ENCODE results near the gene ASB7. TPM values are rescaled to one million over a fixed set of nuclear protein-coding genes. Genes with fewer than 3 reads are reported as not detected.
"Not testable (repeated sequence)": the region's sequence is repeated elsewhere in the genome, so short reads cannot be mapped to it uniquely, and the experiment has no call there.

ASB7 gene
- total and polyA plus RNA-seq, 2 donors from 2014 or later, result 5.3 to 17.7 TPM

DNA sequence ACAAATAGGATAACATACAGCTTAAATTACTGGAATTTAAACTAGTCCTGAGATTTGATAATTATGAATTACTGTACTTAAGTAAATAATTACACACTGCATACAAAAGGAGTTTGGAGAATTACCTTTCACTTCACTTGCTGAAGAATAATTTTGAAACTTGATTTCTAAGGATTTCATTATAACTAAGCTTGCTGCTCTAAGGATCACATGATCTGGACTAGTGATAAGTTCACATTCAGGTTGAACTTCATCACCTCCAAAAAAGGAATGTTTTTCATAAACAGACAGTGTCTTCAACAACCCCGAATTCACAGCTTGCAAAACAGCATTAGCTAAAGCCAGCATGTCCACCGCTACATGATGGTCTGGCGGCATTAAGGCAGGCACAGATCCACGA is 28.9 kb upstream of the ASB7 start:
- H3K9ac ChIP-seq (ENCODE audit: low read length in 3 of 3), result no peak overlapping the region
- no peak overlapping the region for H3K4me3 ChIP-seq (ENCODE audit: low read length in 3 of 3)
- FAIRE-seq, result no peak
- no peak for DNase-seq
- H3K27me3 ChIP-seq (ENCODE audit: control insufficient read depth, insufficient read depth, low read length), result no peaks in the 10 kb centered on the region
- intact Hi-C loops (cut with DNase I), result no loop called here
- peaks cover 0 to 18% (median 5%) of the 10 kb centered on the region in 3 donors for H3K36me3 ChIP-seq (ENCODE audit: control insufficient read depth in 2 of 3, insufficient read depth in 3 of 3, low read length in 3 of 3)
- TF ChIP-seq, protein P1, sequence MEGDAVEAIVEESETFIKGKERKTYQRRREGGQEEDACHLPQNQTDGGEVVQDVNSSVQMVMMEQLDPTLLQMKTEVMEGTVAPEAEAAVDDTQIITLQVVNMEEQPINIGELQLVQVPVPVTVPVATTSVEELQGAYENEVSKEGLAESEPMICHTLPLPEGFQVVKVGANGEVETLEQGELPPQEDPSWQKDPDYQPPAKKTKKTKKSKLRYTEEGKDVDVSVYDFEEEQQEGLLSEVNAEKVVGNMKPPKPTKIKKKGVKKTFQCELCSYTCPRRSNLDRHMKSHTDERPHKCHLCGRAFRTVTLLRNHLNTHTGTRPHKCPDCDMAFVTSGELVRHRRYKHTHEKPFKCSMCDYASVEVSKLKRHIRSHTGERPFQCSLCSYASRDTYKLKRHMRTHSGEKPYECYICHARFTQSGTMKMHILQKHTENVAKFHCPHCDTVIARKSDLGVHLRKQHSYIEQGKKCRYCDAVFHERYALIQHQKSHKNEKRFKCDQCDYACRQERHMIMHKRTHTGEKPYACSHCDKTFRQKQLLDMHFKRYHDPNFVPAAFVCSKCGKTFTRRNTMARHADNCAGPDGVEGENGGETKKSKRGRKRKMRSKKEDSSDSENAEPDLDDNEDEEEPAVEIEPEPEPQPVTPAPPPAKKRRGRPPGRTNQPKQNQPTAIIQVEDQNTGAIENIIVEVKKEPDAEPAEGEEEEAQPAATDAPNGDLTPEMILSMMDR (IDR thresholded peaks at IDR 0.05; ENCODE audit: borderline replicate concordance, extremely low read depth, insufficient read depth), result no peak
- no peak overlapping the region for H3K27ac ChIP-seq (ENCODE audit: low read depth in 2 of 2, low read length in 2 of 2)
- no peaks in the 10 kb centered on the region for H3K9me3 ChIP-seq (ENCODE audit: control insufficient read depth in 2 of 3, insufficient read depth in 1 of 3, low read length in 3 of 3)
- no peaks in the 10 kb centered on the region for H3K4me1 ChIP-seq (ENCODE audit: control insufficient read depth in 2 of 3, insufficient read depth in 2 of 3, low read depth in 1 of 3, low read length in 3 of 3)

DNA sequence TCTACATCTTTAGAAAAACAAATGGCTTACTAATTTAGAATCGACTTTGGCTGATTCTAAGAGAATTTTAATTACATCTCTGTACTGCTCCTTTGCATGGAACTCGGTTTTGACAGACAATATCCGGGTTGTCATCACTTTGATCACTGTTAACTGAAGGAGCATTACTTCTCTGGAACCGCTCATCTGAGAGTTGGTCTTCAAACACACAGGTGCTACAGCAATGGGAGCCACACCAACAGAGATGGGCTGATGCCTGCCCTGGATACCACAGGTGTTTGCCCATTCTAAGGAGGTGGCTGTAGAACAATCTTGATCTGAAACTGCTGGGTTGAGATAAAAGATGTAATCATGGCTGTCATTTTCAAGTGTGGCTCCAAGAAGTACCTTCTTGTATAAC is 22.0 kb upstream of the ASB7 start:
- Histone ChIP-seq H3K4me3 (ENCODE audit: low read length in 3 of 3) (no peak overlapping the region), H3K27me3 (ENCODE audit: control insufficient read depth, insufficient read depth, low read length) (no peaks in the 10 kb centered on the region), H3K9ac (ENCODE audit: low read length in 3 of 3) (no peak overlapping the region), H3K9me3 (ENCODE audit: control insufficient read depth in 2 of 3, insufficient read depth in 1 of 3, low read length in 3 of 3) (no peaks in the 10 kb centered on the region), H3K36me3 (ENCODE audit: control insufficient read depth in 2 of 3, insufficient read depth in 3 of 3, low read length in 3 of 3) (no peaks in the 10 kb centered on the region), H3K4me1 (ENCODE audit: control insufficient read depth in 2 of 3, insufficient read depth in 2 of 3, low read depth in 1 of 3, low read length in 3 of 3) (no peaks in the 10 kb centered on the region), H3K27ac (ENCODE audit: low read depth in 2 of 2, low read length in 2 of 2) (no peak overlapping the region)
- no peak for DNase-seq
- FAIRE-seq, result no peak
- intact Hi-C loops (cut with DNase I), result no loop called here
- TF ChIP-seq, protein P1 (IDR thresholded peaks at IDR 0.05; ENCODE audit: borderline replicate concordance, extremely low read depth, insufficient read depth), result no peak

DNA sequence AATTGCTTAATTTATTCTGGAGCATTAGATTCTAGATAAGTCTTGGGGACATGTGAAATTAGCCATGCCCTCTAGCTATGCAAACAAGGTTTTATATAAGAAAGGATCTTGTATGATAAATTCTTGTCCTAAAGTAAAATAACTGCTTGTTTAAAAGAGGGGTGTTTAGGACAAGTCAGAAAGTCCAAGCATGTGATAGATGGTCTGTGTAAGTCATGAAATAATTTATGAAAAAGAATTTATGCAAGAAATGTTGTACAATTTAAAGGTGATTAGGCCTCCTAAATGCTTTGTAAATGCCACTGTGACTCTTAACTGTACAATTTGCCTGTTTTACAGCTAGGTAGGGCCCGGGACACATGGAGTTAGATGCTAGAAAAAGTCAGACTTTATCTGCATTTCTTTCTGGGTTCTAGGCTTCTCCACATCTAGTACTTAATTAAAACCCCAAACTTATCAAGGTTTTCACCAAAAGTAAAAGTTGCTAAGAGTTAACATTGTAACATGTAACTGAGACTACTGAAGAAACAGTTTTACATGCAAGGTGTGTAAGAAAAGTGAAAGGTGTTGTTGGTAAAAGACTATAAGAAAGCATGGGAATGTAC is 13.6 kb upstream of the ASB7 start:
- peak in 2 of 5 donors; percentile 19 to 33 for DNase-seq
- Histone ChIP-seq H3K27ac (ENCODE audit: low read depth in 2 of 2, low read length in 2 of 2) (no peak overlapping the region), H3K9me3 (ENCODE audit: control insufficient read depth in 2 of 3, insufficient read depth in 1 of 3, low read length in 3 of 3) (peaks cover 0 to 15% (median 0%) of the 10 kb centered on the region in 3 donors), H3K27me3 (ENCODE audit: control insufficient read depth, insufficient read depth, low read length) (no peaks in the 10 kb centered on the region), H3K4me1 (ENCODE audit: control insufficient read depth in 2 of 3, insufficient read depth in 2 of 3, low read depth in 1 of 3, low read length in 3 of 3) (no peaks in the 10 kb centered on the region), H3K4me3 (ENCODE audit: low read length in 3 of 3) (no peak overlapping the region), H3K36me3 (ENCODE audit: control insufficient read depth in 2 of 3, insufficient read depth in 3 of 3, low read length in 3 of 3) (no peaks in the 10 kb centered on the region), H3K9ac (ENCODE audit: low read length in 3 of 3) (no peak overlapping the region)
- no peak for FAIRE-seq
- TF ChIP-seq, protein P1 (IDR thresholded peaks at IDR 0.05; ENCODE audit: borderline replicate concordance, extremely low read depth, insufficient read depth), result no peak
- intact Hi-C loops (cut with DNase I), result no loop called here

DNA sequence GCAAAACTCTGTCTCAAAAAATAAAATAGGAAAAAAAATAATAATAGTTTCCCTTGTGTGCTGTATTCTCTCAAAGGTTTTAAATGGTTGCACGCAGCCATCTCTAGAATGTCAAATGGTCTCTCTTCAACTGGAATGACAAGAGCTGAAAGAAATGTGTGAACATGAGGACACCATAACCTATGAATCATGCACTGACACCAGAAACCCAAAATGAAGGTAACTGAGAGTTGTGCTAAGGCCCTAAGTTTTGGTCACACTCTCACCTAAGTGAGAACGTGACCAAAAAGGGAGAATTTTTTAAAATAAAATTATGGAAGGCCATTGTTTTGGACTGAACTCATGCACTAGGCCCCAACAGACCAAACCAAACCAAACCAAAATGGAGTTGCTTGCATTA is 11.2 kb upstream of the ASB7 start:
- H3K9me3 ChIP-seq (ENCODE audit: control insufficient read depth in 2 of 3, insufficient read depth in 1 of 3, low read length in 3 of 3), result peaks cover 0 to 15% (median 0%) of the 10 kb centered on the region in 3 donors
- intact Hi-C loops (cut with DNase I); DNase-seq; FAIRE-seq; H3K27ac ChIP-seq (ENCODE audit: low read depth in 2 of 2, low read length in 2 of 2); H3K4me3 ChIP-seq (ENCODE audit: low read length in 3 of 3); H3K27me3 ChIP-seq (ENCODE audit: control insufficient read depth, insufficient read depth, low read length); H3K9ac ChIP-seq (ENCODE audit: low read length in 3 of 3); H3K36me3 ChIP-seq (ENCODE audit: control insufficient read depth in 2 of 3, insufficient read depth in 3 of 3, low read length in 3 of 3); H3K4me1 ChIP-seq (ENCODE audit: control insufficient read depth in 2 of 3, insufficient read depth in 2 of 3, low read depth in 1 of 3, low read length in 3 of 3): not testable (repeated sequence)
